Left lobe of liver (tissue), 2 donors: Measurements from ENCODE around the gene USP20. TPM values are rescaled to one million over a fixed set of nuclear protein-coding genes. Genes with fewer than 3 reads are reported as not detected.
"Not testable (repeated sequence)": the region's sequence is repeated elsewhere in the genome, so short reads cannot be mapped to it uniquely, and the experiment has no call there.

Experiments
- ATAC-seq: fragments of 200-7000 bp; cut with Tn5 transposase; one replicate; pipeline ENCODE4 v1.9.1; 2020; ENCODE audit warnings: mild to moderate bottlenecking, moderate library complexity
- DNase-seq: peaks from one replicate; pipeline ENCODE4 v3.0.0-alpha.2; 2020; ENCODE audit warnings: low spot score
- total RNA-seq: library from RNA; stranded (reverse); gene quantifications from one replicate; pipeline ENCODE4 v1.2.1, GENCODE V29; 2021
- donor health status: DM: no; HTN: no; CAD: no; lungs with moderate emphysema.
- donor health status: DM: no; HTN: yes; CAD: no.

Gene USP20
- 16.7 TPM for total RNA-seq

- peak; percentile 97 for DNase-seq
- ATAC-seq = peak; percentile 98
These were observed at the start of gene USP20, which contains the start of gene C9orf78 for GRCh38 chr9:129835128-129835859. USP20 (plus strand) TSS chr9:129835458; CDS start chr9:129852556, 17,098 bp downstream. C9orf78 (minus strand) TSS chr9:129835275; CDS start chr9:129835221, 54 bp downstream.

- DNase-seq = no peak
- no peak for ATAC-seq
These were observed 49.4 kb upstream of the USP20 start for GRCh38 chr9:129785866-129786265.

DNA sequence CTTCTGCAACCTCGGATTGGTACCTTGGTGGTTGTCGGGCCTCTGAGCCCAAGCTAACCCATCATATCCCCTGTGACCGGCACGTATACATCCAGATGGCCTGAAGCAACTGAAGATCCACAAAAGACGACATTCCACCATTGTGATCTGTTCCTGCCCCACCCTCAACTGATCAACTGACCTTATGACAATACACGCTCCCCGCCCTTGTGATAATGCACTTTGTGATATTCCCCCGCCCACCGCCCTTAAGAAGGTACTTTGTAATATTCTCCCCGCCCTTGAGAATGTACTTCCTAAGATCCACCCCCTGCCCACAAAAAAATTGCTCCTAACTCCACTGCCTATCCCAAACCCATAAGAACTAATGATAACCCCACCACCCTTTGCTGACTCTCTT is 48.8 kb upstream of the USP20 start:
- ATAC-seq = no peak

DNA sequence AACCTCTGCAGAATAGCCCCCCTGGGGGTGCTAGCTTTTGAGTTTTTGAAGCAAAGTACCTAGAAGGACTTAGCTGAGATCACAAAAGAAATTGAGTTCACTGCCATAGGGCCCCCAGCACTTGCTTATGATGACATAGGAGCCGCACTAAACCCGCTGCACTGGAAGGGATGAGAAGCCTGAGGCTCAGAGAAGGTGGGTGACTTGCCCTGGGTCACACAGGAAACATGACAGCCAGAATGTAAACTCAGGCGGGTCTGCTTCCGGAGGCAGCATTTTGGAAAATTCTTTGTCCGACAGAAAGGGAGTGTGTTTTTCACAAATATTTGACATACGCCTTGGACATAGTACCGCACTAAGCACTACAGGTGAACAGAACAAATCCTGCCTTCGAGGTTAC is 40.7 kb upstream of the USP20 start:
- ATAC-seq (no peak), DNase-seq (no peak)

More for the DNA sequence above, 48.8 kb upstream of the USP20 start:
- DNase-seq = no peak

- ATAC-seq, DNase-seq: not testable (repeated sequence)
These were observed 39.2 kb upstream of the USP20 start for GRCh38 chr9:129796029-129796428.

DNA sequence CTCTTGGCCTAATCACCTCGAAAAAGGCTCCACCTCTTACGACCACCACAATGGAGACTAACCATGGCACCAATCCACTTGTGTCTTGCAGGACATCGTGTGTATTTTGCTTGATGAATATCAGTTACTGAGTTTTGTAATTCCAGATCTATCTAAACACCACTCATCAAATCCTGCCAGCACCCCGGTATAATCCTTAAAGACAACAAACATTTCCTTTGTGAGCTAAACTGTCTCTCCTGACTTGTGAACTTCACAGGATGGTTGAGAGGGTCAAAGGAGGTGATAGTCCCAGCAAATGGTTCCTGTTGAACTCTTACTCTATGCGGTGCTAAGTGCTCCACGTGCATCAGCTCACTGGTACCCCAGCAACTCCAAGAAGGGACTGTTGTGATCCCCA is 36.3 kb upstream of the USP20 start:
- DNase-seq = no peak
- no peak for ATAC-seq

GRCh38 chr9:129801504-129801903 is 33.8 kb upstream of the USP20 start:
- ATAC-seq = no peak
- no peak for DNase-seq

GRCh38 chr9:129802833-129803675 is 32.2 kb upstream of the USP20 start, which contains the start of gene TOR1B:
TOR1B (plus strand) TSS chr9:129803184; CDS start chr9:129803213, 29 bp downstream.
- peak; percentile 94 for DNase-seq
- ATAC-seq = peak; percentile 98

GRCh38 chr9:129803676-129804060 is 31.6 kb upstream of the USP20 start:
- DNase-seq (no peak), ATAC-seq (no peak)

DNA sequence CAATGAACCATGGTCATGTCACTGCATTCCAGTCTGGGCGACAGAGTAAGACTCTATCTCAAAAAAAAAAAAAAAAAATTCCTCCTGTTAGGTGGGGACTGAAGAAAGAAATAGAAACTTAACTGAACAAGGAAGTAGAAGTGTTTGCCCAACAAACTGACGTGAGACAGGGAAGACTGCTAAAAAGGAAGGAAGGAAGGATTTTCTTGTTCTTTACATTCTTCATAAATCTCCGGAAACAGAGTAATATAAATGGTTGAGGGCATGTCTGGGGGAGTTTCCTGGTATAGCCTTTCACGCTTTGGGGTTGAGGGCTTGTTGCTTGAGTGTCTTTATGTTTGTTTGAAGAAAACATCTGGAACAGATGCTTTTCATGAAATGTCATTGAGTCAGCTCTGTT is 29.2 kb upstream of the USP20 start:
- DNase-seq (no peak), ATAC-seq (no peak)

GRCh38 chr9:129809346-129809745 is 25.9 kb upstream of the USP20 start:
- DNase-seq (no peak), ATAC-seq (no peak)

DNA sequence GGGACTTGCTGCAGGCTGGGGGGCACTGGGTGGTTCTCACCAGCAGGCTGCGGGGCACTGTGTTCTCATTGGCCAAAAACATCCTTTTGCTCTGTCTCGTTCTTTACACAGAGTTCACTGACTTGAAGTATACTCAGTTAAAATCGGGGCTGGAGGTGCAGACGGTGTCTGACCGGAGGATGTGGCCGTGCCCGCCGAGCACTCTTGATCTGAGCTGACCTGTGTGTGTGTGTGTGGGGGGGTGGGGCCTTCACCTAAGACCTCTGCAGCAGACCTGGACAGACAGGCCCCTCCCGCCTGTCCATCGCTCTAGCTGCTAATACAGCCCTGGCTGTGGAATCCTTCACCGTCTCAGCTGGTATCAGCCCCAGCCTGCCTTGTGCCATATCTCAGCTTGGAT is 25.1 kb upstream of the USP20 start:
- no peak for DNase-seq
- no peak for ATAC-seq

GRCh38 chr9:129810788-129811187 is 24.5 kb upstream of the USP20 start:
- peak; percentile 41 for ATAC-seq

GRCh38 chr9:129811967-129812363 is 23.3 kb upstream of the USP20 start:
- DNase-seq (no peak), ATAC-seq (no peak)

More at GRCh38 chr9:129810788-129811187, 24.5 kb upstream of the USP20 start:
- no peak for DNase-seq

- DNase-seq (no peak), ATAC-seq (no peak)
These were observed 22.9 kb upstream of the USP20 start for GRCh38 chr9:129812385-129812784.

- ATAC-seq (no peak), DNase-seq (no peak)
These were observed 21.6 kb upstream of the USP20 start for GRCh38 chr9:129813661-129814060.

DNA sequence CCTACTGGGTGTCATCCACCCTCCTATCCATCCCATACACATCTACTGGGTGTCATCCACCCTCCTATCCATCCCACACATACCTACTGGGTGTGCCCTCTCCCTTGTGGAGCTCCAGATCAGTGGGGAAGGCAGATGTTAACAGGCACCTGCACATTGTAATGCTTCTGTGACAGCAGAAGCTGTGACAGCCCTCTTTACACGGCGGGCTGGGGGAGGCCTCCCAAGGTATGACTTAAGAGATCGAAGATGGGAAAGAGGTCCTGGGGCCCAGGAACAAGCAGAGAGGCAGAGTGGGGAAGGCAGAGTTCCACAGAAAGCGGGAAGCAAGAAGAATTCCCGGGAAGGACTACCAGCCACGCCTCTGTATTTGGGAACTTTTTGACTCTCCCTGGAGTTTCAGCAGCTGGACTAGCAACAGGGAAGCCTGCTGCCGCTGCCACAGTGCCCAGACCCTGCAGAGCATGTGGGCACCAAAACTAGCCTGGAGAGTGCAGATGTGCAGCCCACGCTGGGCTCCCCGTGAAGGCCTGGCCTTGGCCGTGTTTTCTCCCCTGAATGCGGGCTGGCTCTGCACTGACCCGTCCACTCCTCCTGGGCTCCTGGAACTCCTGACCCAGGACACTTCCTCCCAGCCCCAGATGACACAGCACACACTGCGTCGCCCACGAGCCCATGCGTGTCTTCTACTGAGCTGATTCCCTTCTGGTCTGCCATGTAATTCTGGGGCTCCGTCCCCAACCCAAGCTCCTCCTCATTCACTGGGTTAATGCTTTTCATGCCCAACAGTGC is 20.6 kb upstream of the USP20 start:
- no peak for DNase-seq
- no peak for ATAC-seq

- ATAC-seq (no peak), DNase-seq (no peak)
These were observed 20.0 kb upstream of the USP20 start for GRCh38 chr9:129815278-129815677.

DNA sequence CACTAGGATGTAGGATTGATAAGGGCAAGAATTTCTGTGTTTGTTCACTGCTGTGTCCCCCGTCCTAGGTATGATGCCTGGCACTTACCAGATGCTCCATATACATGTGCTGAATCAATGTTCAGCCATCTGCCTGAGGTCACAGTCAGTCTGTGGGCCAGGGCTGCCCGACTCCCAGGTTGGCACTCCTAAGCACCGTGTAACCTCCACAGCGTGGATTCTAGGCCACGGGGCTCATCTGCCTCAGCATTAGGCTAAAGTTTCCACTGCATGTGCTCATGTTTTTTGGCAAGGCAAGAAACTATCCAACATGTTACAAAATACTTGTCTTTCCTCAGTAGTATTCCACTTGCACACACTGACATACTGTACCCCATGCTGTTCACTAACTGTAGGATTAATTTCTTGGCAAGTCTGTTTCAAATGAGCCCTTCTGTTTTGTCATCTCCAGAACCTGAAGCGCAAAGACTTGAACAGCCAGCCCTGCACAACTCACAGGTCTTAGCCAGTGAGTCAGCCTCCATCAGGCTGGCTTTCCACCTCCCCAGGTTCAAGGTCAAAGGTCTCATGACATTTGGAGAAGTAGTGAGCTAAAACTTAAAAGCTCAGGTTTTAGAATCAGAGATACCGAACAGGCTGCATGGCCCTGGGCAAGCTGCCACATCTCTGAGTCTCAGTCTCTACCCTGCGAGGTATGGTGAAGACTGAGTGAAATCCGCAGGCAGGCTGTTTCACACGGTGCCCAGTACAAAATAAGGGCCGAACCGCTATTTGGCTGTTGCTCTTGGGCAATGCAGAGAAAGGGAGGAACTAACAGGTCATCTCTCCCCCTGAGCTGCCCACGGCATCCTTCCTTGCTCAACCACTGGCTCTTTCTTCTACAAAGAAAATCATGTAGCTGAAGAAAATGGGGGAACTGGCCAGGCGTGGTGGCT is 18.5 kb upstream of the USP20 start:
- no peak for ATAC-seq
- no peak for DNase-seq
